Lower leg skin (tissue), 4 donors: Measurements from ENCODE around the gene FILIP1L. TPM values are rescaled to one million over a fixed set of nuclear protein-coding genes. Genes with fewer than 3 reads are reported as not detected.

Experiments
- DNase-seq, 2 donors: peaks; one replicate each; pipeline ENCODE4 v3.0.0-alpha.2; 2019; ENCODE audit warnings: low spot score in 2 of 2
- H3K4me3 ChIP-seq: fragments of 200-600 bp; sonication (generic); 2 replicates; pipeline ENCODE4 v1.5.1; 2017; ENCODE audit warnings: mild to moderate bottlenecking, low read depth; ENCODE audit not compliant: poor library complexity, severe bottlenecking
- POLR2A ChIP-seq, 2 donors: fragments of 450-650 bp; IDR thresholded peaks; one replicate each; pipeline ENCODE4 v1.6.1; 2016 to 2017; ENCODE audit warnings: antibody characterized with exemption in 2 of 2, mild to moderate bottlenecking in 1 of 2, moderate library complexity in 1 of 2
- WGBS, 2 donors: methylation state at CpG; one replicate each; pipeline ENCODE4 v1.1.5; 2018; 5-methylcytosine and 5-hydroxymethylcytosine counted together
- intact Hi-C: fragments of 100-400 bp; cut with DNase I; formaldehyde crosslinking; loops from one replicate; pipeline ENCODE4 v1.15.0; 2023; ENCODE audit warnings: low total_unique reads
- total RNA-seq, 4 donors: library from RNA; depleted of rRNA; stranded (reverse); fragments of >200 nt; gene quantifications; one replicate each; pipeline ENCODE4 v1.1.0, GENCODE V29; 2016
- TF ChIP-seq, protein P1 (sequence below), 3 donors: fragments of 450-650 bp; IDR thresholded peaks; one replicate each; pipeline ENCODE4 v1.5.1; 2016; ENCODE audit warnings: antibody characterized with exemption in 3 of 3, mild to moderate bottlenecking in 3 of 3, moderate library complexity in 2 of 3

FILIP1L gene
- total RNA-seq, 4 donors from 2014 or later, result 17.5 to 33.9 (median 22.1) TPM

GRCh38 chr3:100008081-100008698, 106.1 kb downstream of the FILIP1L start:
- intact Hi-C loops, result no loop called here
- DNase-seq, result no peak
- TF ChIP-seq POLR2A (IDR thresholded peaks at IDR 0.05), result no peak
- TF ChIP-seq, protein P1, sequence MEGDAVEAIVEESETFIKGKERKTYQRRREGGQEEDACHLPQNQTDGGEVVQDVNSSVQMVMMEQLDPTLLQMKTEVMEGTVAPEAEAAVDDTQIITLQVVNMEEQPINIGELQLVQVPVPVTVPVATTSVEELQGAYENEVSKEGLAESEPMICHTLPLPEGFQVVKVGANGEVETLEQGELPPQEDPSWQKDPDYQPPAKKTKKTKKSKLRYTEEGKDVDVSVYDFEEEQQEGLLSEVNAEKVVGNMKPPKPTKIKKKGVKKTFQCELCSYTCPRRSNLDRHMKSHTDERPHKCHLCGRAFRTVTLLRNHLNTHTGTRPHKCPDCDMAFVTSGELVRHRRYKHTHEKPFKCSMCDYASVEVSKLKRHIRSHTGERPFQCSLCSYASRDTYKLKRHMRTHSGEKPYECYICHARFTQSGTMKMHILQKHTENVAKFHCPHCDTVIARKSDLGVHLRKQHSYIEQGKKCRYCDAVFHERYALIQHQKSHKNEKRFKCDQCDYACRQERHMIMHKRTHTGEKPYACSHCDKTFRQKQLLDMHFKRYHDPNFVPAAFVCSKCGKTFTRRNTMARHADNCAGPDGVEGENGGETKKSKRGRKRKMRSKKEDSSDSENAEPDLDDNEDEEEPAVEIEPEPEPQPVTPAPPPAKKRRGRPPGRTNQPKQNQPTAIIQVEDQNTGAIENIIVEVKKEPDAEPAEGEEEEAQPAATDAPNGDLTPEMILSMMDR (IDR thresholded peaks at IDR 0.05), result no peak
- no peak overlapping the region for H3K4me3 ChIP-seq

DNA sequence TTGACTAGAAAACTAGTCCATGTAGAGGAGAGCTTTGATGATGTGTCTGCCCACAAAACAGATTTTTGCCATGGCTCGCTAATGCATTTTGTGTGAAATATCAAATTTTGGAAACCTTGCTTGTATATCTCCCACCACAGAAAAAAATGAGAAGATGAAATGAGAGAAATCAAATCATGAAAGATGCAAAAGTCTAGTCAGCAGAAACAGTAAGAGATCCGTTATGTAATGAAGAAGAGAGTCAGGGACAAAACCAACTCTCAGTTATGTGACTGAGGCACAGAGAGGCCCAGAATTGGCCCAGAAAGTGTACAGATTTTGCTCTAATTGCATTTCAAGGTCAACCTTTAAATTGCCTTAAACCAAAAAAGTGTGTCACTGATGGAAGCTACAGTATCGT, 107.0 kb downstream of the FILIP1L start:
- intact Hi-C loops, result no loop called here
- WGBS, 2 donors, result 92 to 94% methylated on average over 3 of the region's 3 CpGs
- DNase-seq, result no peak
- no peak overlapping the region for H3K4me3 ChIP-seq
- no peak for TF ChIP-seq POLR2A (IDR thresholded peaks at IDR 0.05)
- TF ChIP-seq, protein P1 (IDR thresholded peaks at IDR 0.05), result no peak

GRCh38 chr3:100006570-100007271, 107.6 kb downstream of the FILIP1L start:
- WGBS, 2 donors, result 29 to 40% methylated on average over 2 of the region's 2 CpGs
- DNase-seq, result no peak
- intact Hi-C loops, result no loop called here
- H3K4me3 ChIP-seq, result no peak overlapping the region
- TF ChIP-seq POLR2A (IDR thresholded peaks at IDR 0.05), result no peak
- TF ChIP-seq, protein P1 (IDR thresholded peaks at IDR 0.05), result no peak

DNA sequence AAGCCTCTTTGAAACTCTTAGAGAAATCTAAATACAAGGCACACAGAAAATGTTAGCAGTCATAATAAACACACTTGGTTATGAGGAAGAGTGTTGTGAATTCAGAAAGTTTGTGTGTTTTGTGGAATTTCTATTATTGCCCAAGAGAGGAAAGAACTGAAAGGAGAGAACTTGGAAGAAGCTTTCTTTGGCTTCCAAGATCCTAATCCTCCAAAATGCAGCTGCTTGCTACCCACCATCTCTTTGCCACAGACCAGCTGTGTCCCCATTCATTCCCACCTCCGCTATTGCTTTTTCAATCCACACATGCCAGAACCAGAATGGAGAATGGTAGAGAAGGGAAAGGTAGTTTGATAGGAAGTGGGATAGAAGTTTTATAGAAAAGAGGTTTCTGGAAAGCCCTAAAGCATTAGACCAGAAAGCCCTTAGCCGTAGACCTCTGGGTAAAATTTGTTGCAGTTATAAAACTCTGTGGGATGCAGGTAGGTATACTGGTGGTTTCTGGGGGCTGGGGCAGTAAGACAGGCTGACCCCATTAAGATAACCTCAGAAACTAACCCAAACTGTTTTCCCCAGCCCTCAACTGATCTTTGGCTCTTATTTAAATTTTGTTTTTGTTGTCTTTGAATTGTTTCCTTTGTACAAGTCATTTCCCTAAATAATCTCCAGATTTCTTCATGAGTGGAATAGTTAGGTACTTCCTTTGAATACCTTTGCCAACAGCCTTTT, 108.5 kb downstream of the FILIP1L start:
- no peak for DNase-seq
- WGBS, 2 donors, result 57 to 70% methylated on average over 2 of the region's 2 CpGs
- intact Hi-C loops, result no loop called here
- no peak overlapping the region for H3K4me3 ChIP-seq
- no peak for TF ChIP-seq POLR2A (IDR thresholded peaks at IDR 0.05)
- TF ChIP-seq, protein P1 (IDR thresholded peaks at IDR 0.05), result no peak

DNA sequence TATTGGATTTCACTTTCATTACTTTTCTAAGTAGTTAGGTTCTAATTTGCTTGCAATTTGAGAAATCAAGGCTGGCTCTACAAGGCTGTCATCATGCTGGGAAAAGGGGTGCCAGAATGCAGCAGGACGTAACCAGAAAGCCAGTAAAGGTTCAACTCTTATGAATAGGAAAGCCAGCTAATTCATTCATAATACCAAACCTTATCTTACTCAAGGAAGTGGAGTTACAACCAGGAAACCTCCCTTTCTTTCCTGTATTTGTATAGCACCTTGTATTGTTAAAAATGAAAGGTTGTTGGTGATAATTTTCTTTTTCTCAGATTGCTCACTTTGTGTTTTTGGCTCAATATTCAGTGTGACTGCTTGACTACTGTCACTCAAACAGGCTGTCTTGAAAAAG, 109.4 kb downstream of the FILIP1L start:
- intact Hi-C loops, result no loop called here
- TF ChIP-seq, protein P1 (IDR thresholded peaks at IDR 0.05), result no peak
- no peak for TF ChIP-seq POLR2A (IDR thresholded peaks at IDR 0.05)
- DNase-seq, result no peak
- WGBS, 2 donors, result 83 to 86% methylated on average over 1 of the region's 1 CpG
- H3K4me3 ChIP-seq, result no peak overlapping the region
